Neural cell (in vitro differentiated cells): ENCODE data around the gene BHLHE23.

Experiments
- MXI1 ChIP-seq: fragments of 450-650 bp; conservative IDR thresholded peaks from 2 replicates; pipeline ENCODE4 v1.6.1; 2014; ENCODE audit warnings: antibody characterized with exemption, mild to moderate bottlenecking; ENCODE audit not compliant: poor library complexity, severe bottlenecking
- RAD21 ChIP-seq: fragments of 450-650 bp; conservative IDR thresholded peaks from 2 replicates; pipeline ENCODE4 v1.6.1; 2014; ENCODE audit warnings: antibody characterized with exemption, mild to moderate bottlenecking, moderate library complexity
- TF ChIP-seq, protein P1 (sequence below): fragments of 450-650 bp; IDR thresholded peaks from 2 replicates; pipeline ENCODE4 v1.5.1; 2014; ENCODE audit warnings: antibody characterized with exemption, mild to moderate bottlenecking, moderate library complexity; ENCODE audit not compliant: poor library complexity, severe bottlenecking

DNA sequence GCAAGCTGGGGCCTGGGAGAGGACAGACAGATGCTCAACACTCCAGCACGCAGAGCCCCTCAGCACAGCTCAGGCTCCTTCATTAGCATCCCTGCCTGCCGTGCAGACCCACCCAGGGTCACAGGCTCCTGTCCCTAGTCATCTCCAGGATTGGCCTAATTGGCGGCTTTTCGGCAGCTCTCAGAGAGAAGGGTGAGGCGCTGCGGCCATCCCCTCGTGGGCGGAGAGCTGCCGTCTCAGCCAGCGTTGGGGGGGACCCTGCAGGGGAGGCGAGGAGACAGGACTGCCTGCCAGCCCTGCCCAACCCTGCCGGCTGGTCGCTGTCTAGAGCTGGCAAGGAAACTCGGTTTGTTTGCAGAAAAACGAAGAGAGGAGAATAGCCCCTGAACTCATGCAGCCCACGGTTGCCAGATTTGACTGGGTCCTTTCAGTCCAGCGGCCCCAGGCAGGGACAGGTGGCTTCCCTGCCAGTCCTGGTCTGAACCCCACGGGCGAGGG lies 26.8 kb downstream of the BHLHE23 start:
- TF ChIP-seq RAD21 (no peak), MXI1 (no peak)
- TF ChIP-seq, protein P1, sequence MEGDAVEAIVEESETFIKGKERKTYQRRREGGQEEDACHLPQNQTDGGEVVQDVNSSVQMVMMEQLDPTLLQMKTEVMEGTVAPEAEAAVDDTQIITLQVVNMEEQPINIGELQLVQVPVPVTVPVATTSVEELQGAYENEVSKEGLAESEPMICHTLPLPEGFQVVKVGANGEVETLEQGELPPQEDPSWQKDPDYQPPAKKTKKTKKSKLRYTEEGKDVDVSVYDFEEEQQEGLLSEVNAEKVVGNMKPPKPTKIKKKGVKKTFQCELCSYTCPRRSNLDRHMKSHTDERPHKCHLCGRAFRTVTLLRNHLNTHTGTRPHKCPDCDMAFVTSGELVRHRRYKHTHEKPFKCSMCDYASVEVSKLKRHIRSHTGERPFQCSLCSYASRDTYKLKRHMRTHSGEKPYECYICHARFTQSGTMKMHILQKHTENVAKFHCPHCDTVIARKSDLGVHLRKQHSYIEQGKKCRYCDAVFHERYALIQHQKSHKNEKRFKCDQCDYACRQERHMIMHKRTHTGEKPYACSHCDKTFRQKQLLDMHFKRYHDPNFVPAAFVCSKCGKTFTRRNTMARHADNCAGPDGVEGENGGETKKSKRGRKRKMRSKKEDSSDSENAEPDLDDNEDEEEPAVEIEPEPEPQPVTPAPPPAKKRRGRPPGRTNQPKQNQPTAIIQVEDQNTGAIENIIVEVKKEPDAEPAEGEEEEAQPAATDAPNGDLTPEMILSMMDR = no peak
